HepG2 (cell line): ENCODE data around the gene CCDC34. TPM values are rescaled to one million over a fixed set of nuclear protein-coding genes. Genes with fewer than 3 reads are reported as not detected.

ENCODE experiments used
- CHD2 ChIP-seq: IDR thresholded peaks from 2 replicates; pipeline ENCODE4 v1.6.1; 2011; ENCODE audit warnings: low read depth, low read length, improper control_type of control experiment
- TBL1XR1 ChIP-seq: fragments of 150-350 bp; IDR thresholded peaks from 2 replicates; pipeline ENCODE4 v1.6.1; 2014; ENCODE audit warnings: borderline replicate concordance, low read length; ENCODE audit not compliant: partially characterized antibody
- ZNF775 ChIP-seq: sonication (generic); formaldehyde crosslinking; IDR thresholded peaks from 2 replicates; pipeline ENCODE4 v1.4.0; 2020; ENCODE audit warnings: missing genetic modification reagents, mild to moderate bottlenecking, moderate library complexity, borderline replicate concordance
- polyA plus RNA-seq, 8 experiments: library from polyadenylated mRNA; depleted of rRNA in 3 of 8; stranded (reverse) in 7 of 8; unstranded in 1 of 8; fragments of >200 nt; fragmentation: Illumina TruSeq in 4 of 8; extraction: Trizol in 4 of 8; gene quantifications; 2 replicates each; pipeline versions ENCODE4 v1.2.1 to v1.2.3, GENCODE V29; 2011 to 2016; ENCODE audit warnings: low read depth in 4 of 8, missing spikeins in 1 of 8, mixed read lengths in 1 of 8; ENCODE audit not compliant: insufficient read depth in 1 of 8
- total RNA-seq, 5 experiments: library from RNA; depleted of rRNA; stranded (reverse); fragments of >200 nt; fragmentation: Illumina TruSeq; extraction: Trizol; gene quantifications; 2 replicates each; pipeline ENCODE4 v1.2.3, GENCODE V29; 2016; ENCODE audit warnings: low read depth in 1 of 5
- TF ChIP-seq, protein P1 (sequence below), 2 experiments: fragments of 450-650 bp in 1 of 2; sonication (generic) in 1 of 2; formaldehyde crosslinking in 1 of 2; IDR thresholded peaks; 2 replicates each; pipeline versions ENCODE4 v1.6.1 to v1.8.0; 2016 to 2022; ENCODE audit warnings: antibody characterized with exemption in 1 of 2, mild to moderate bottlenecking in 1 of 2, missing genetic modification reagents in 1 of 2
- TF ChIP-seq, protein P2 (sequence below): sonication (generic); formaldehyde crosslinking; IDR thresholded peaks from 2 replicates; pipeline ENCODE4 v1.4.0; 2020; ENCODE audit warnings: missing genetic modification reagents
- TF ChIP-seq, protein P3 (sequence below): sonication (generic); formaldehyde crosslinking; IDR thresholded peaks from 2 replicates; pipeline ENCODE4 v1.4.0; 2020; ENCODE audit warnings: missing genetic modification reagents, borderline replicate concordance
- TF ChIP-seq, protein P4 (sequence below): IDR thresholded peaks from 2 replicates; pipeline ENCODE4 v1.6.1; 2016; ENCODE audit warnings: missing compliant biosample characterization, missing genetic modification reagents, borderline replicate concordance

CCDC34 gene
- total and polyA plus RNA-seq, 2 of the 13 experiments (the other 11 are each of a cell fraction or from before 2014, with no cell fraction given): 7.6 to 34.3 TPM

GRCh38 chr11:27362749-27363575 lies at the start of gene CCDC34 (continued):
- TF ChIP-seq, protein P1, sequence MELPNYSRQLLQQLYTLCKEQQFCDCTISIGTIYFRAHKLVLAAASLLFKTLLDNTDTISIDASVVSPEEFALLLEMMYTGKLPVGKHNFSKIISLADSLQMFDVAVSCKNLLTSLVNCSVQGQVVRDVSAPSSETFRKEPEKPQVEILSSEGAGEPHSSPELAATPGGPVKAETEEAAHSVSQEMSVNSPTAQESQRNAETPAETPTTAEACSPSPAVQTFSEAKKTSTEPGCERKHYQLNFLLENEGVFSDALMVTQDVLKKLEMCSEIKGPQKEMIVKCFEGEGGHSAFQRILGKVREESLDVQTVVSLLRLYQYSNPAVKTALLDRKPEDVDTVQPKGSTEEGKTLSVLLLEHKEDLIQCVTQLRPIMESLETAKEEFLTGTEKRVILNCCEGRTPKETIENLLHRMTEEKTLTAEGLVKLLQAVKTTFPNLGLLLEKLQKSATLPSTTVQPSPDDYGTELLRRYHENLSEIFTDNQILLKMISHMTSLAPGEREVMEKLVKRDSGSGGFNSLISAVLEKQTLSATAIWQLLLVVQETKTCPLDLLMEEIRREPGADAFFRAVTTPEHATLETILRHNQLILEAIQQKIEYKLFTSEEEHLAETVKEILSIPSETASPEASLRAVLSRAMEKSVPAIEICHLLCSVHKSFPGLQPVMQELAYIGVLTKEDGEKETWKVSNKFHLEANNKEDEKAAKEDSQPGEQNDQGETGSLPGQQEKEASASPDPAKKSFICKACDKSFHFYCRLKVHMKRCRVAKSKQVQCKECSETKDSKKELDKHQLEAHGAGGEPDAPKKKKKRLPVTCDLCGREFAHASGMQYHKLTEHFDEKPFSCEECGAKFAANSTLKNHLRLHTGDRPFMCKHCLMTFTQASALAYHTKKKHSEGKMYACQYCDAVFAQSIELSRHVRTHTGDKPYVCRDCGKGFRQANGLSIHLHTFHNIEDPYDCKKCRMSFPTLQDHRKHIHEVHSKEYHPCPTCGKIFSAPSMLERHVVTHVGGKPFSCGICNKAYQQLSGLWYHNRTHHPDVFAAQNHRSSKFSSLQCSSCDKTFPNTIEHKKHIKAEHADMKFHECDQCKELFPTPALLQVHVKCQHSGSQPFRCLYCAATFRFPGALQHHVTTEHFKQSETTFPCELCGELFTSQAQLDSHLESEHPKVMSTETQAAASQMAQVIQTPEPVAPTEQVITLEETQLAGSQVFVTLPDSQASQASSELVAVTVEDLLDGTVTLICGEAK (IDR thresholded peaks at IDR 0.05): no peak
- TF ChIP-seq, protein P1 (CRISPR knock-in tag; IDR thresholded peaks at IDR 0.05): peak; percentile 70
- TF ChIP-seq TBL1XR1 (peak; percentile 25), ZNF775 (CRISPR knock-in tag) (no peak), CHD2 (peak; percentile 50; the same call in 1 of the 2 replicates)
- TF ChIP-seq, protein P2, sequence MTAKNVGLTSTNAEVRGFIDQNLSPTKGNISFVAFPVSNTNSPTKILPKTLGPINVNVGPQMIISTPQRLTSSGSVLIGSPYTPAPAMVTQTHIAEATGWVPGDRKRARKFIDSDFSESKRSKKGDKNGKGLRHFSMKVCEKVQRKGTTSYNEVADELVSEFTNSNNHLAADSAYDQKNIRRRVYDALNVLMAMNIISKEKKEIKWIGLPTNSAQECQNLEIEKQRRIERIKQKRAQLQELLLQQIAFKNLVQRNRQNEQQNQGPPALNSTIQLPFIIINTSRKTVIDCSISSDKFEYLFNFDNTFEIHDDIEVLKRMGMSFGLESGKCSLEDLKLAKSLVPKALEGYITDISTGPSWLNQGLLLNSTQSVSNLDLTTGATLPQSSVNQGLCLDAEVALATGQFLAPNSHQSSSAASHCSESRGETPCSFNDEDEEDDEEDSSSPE (CRISPR knock-in tag): peak; percentile 99
- TF ChIP-seq, protein P3, sequence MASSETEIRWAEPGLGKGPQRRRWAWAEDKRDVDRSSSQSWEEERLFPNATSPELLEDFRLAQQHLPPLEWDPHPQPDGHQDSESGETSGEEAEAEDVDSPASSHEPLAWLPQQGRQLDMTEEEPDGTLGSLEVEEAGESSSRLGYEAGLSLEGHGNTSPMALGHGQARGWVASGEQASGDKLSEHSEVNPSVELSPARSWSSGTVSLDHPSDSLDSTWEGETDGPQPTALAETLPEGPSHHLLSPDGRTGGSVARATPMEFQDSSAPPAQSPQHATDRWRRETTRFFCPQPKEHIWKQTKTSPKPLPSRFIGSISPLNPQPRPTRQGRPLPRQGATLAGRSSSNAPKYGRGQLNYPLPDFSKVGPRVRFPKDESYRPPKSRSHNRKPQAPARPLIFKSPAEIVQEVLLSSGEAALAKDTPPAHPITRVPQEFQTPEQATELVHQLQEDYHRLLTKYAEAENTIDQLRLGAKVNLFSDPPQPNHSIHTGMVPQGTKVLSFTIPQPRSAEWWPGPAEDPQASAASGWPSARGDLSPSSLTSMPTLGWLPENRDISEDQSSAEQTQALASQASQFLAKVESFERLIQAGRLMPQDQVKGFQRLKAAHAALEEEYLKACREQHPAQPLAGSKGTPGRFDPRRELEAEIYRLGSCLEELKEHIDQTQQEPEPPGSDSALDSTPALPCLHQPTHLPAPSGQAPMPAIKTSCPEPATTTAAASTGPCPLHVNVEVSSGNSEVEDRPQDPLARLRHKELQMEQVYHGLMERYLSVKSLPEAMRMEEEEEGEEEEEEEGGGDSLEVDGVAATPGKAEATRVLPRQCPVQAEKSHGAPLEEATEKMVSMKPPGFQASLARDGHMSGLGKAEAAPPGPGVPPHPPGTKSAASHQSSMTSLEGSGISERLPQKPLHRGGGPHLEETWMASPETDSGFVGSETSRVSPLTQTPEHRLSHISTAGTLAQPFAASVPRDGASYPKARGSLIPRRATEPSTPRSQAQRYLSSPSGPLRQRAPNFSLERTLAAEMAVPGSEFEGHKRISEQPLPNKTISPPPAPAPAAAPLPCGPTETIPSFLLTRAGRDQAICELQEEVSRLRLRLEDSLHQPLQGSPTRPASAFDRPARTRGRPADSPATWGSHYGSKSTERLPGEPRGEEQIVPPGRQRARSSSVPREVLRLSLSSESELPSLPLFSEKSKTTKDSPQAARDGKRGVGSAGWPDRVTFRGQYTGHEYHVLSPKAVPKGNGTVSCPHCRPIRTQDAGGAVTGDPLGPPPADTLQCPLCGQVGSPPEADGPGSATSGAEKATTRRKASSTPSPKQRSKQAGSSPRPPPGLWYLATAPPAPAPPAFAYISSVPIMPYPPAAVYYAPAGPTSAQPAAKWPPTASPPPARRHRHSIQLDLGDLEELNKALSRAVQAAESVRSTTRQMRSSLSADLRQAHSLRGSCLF (CRISPR knock-in tag): no peak
- TF ChIP-seq, protein P4, sequence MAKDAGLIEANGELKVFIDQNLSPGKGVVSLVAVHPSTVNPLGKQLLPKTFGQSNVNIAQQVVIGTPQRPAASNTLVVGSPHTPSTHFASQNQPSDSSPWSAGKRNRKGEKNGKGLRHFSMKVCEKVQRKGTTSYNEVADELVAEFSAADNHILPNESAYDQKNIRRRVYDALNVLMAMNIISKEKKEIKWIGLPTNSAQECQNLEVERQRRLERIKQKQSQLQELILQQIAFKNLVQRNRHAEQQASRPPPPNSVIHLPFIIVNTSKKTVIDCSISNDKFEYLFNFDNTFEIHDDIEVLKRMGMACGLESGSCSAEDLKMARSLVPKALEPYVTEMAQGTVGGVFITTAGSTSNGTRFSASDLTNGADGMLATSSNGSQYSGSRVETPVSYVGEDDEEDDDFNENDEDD (CRISPR knock-in tag): peak; percentile 98
